Right lobe of liver (tissue), 4 donors: ENCODE data around the gene LSM2.

ENCODE experiments used
- POLR2A ChIP-seq: fragments of 450-650 bp; IDR thresholded peaks from one replicate; pipeline ENCODE4 v1.6.1; 2017; ENCODE audit warnings: antibody characterized with exemption, mild to moderate bottlenecking
- TF ChIP-seq, protein P1 (sequence below), 4 donors: fragments of 200-600 bp in 3 of 4; fragments of 450-650 bp in 1 of 4; IDR thresholded peaks; one replicate each; pipeline versions ENCODE4 v1.5.1 to v1.8.0; 2016 to 2022; ENCODE audit warnings: antibody characterized with exemption in 4 of 4, mild to moderate bottlenecking in 2 of 4
- donor health status: DM: no; HTN: no; CAD: no.
- donor health status: DM: no; HTN: no; CAD: no.
- donor health status: DM: no; HTN: yes; CAD: no.

DNA sequence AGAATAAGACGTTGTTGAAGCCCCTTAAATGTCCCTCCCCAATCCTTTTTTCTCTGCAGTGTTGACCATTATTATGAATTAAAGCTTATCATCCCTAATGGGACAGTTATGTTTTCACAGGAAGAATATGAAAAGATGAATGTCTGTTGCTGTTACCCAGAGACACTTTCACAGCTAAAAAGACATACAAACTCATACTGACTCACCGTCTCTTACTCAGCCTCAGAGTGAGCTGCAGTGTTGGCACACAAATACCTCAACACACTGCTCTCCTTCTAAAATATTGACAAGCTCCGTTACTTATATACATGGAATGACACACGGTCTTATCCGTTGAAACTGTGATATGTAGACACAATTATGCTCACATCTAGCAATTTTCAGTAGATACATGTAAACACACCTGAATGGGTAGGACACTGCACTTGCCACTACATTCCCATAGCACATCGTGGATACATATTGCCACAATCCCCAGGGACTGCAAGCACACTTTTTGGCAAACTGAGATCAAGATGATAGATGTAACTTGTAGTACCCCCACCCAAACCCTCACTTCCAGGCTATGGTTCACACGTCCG lies 53.9 kb downstream of the LSM2 start:
- TF ChIP-seq, protein P1, sequence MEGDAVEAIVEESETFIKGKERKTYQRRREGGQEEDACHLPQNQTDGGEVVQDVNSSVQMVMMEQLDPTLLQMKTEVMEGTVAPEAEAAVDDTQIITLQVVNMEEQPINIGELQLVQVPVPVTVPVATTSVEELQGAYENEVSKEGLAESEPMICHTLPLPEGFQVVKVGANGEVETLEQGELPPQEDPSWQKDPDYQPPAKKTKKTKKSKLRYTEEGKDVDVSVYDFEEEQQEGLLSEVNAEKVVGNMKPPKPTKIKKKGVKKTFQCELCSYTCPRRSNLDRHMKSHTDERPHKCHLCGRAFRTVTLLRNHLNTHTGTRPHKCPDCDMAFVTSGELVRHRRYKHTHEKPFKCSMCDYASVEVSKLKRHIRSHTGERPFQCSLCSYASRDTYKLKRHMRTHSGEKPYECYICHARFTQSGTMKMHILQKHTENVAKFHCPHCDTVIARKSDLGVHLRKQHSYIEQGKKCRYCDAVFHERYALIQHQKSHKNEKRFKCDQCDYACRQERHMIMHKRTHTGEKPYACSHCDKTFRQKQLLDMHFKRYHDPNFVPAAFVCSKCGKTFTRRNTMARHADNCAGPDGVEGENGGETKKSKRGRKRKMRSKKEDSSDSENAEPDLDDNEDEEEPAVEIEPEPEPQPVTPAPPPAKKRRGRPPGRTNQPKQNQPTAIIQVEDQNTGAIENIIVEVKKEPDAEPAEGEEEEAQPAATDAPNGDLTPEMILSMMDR (IDR thresholded peaks at IDR 0.05), result no peak
- TF ChIP-seq POLR2A, result no peak
